HS-5 (cell line): ENCODE results near the gene SPIN2B.
"Not testable (repeated sequence)": the region's sequence is repeated elsewhere in the genome, so short reads cannot be mapped to it uniquely, and the experiment has no call there.

Experiments used
- DNase-seq: peaks from one replicate; pipeline ENCODE4 v3.0.0-alpha.2; 2012; ENCODE audit warnings: low read depth

Gene SPIN2B

GRCh38 chrX:57121162-57121755, at the start of gene SPIN2B:
Gene SPIN2B (minus strand): TSS chrX:57121548.
- DNase-seq: peak; percentile 24

- DNase-seq: no peak
These were observed 35.2 kb upstream of the SPIN2B start for GRCh38 chrX:57156397-57157049.

GRCh38 chrX:57155171-57155570, 33.8 kb upstream of the SPIN2B start:
- no peak for DNase-seq

- DNase-seq: not testable (repeated sequence)
These were observed 30.9 kb upstream of the SPIN2B start for GRCh38 chrX:57152222-57152621.

GRCh38 chrX:57138674-57139073, 17.3 kb upstream of the SPIN2B start:
- DNase-seq: no peak

- no peak for DNase-seq
These were observed 16.2 kb upstream of the SPIN2B start for GRCh38 chrX:57137501-57137900.

- DNase-seq: not testable (repeated sequence)
These were observed 15.7 kb upstream of the SPIN2B start, which contains the start of gene SPIN2A for GRCh38 chrX:57137073-57137472. Gene SPIN2A (minus strand): TSS chrX:57137397. CDS start chrX:57136597, 800 bp downstream.

GRCh38 chrX:57136589-57136988, 15.2 kb upstream of the SPIN2B start:
- DNase-seq: not testable (repeated sequence)

- no peak for DNase-seq
These were observed 13.9 kb upstream of the SPIN2B start for GRCh38 chrX:57135287-57135686.

- no peak for DNase-seq
These were observed 13.4 kb upstream of the SPIN2B start for GRCh38 chrX:57134702-57135101.

GRCh38 chrX:57133706-57134105, 12.4 kb upstream of the SPIN2B start:
- DNase-seq: no peak

- not testable (repeated sequence) for DNase-seq
These were observed 11.9 kb upstream of the SPIN2B start for GRCh38 chrX:57133284-57133683.

GRCh38 chrX:57132046-57132445, 10.7 kb upstream of the SPIN2B start:
- DNase-seq: no peak

GRCh38 chrX:57121816-57122215, 468 bp upstream of the SPIN2B start:
- no peak for DNase-seq

- not testable (repeated sequence) for DNase-seq
These were observed 658 bp downstream of the SPIN2B start for GRCh38 chrX:57120619-57121161.

GRCh38 chrX:57119416-57119815, 1.9 kb downstream of the SPIN2B start:
- no peak for DNase-seq

GRCh38 chrX:57117566-57117965, 3.8 kb downstream of the SPIN2B start:
- not testable (repeated sequence) for DNase-seq

GRCh38 chrX:57104921-57105398, 16.4 kb downstream of the SPIN2B start:
- no peak for DNase-seq

GRCh38 chrX:57104406-57104805, 16.9 kb downstream of the SPIN2B start:
- no peak for DNase-seq

- no peak for DNase-seq
These were observed 17.9 kb downstream of the SPIN2B start for GRCh38 chrX:57103489-57103888.

GRCh38 chrX:57102918-57103317, 18.4 kb downstream of the SPIN2B start:
- DNase-seq: not testable (repeated sequence)

- no peak for DNase-seq
These were observed 38.2 kb downstream of the SPIN2B start for GRCh38 chrX:57083143-57083542.

- no peak for DNase-seq
These were observed 46.9 kb downstream of the SPIN2B start for GRCh38 chrX:57074458-57074857.
